ENCODE results near the gene NPBWR2. TPM values are rescaled to one million over a fixed set of nuclear protein-coding genes. Genes with fewer than 3 reads are reported as not detected.
A peak's percentile ranks its signal among the peaks of the same experiment; 100 is the strongest.

NPBWR2 gene
- total RNA-seq, 2 donors from 2014 or later: not detected

DNA sequence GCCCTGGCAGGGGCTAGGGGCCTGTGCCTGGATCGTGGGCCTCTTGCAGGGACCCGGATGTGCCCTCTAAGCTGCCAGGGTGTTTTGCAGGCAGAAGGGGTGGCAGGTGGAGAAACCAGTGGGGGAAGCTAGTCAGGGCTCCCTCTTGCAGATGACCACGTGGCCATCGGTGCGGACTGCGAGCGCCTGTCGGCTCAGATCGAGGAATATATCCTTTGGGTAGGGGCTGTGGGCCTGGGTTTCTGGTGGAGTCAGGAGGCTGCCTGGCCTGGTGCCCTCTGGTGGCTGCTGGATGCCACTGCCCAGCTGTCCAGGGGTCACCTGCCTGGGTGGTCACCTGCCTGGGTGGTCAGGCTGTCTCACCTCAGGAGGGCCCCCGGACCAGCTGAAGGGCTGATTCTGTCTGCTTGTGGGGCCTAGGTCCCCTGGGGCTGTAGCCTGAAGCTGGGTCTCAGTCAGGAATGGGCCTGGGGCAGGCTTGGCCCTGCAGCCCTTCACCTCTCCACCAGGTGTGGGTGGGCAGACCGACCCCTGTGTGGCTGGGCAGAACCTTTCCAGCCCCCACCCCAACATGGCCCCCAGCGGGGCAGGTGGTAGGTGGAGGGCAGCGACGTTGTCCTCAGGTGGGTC, 37.6 kb downstream of the NPBWR2 start:
- H3K4me3 ChIP-seq: no peak overlapping the region
- H3K27me3 ChIP-seq: no peaks in the 10 kb centered on the region
- TF ChIP-seq, protein P1, sequence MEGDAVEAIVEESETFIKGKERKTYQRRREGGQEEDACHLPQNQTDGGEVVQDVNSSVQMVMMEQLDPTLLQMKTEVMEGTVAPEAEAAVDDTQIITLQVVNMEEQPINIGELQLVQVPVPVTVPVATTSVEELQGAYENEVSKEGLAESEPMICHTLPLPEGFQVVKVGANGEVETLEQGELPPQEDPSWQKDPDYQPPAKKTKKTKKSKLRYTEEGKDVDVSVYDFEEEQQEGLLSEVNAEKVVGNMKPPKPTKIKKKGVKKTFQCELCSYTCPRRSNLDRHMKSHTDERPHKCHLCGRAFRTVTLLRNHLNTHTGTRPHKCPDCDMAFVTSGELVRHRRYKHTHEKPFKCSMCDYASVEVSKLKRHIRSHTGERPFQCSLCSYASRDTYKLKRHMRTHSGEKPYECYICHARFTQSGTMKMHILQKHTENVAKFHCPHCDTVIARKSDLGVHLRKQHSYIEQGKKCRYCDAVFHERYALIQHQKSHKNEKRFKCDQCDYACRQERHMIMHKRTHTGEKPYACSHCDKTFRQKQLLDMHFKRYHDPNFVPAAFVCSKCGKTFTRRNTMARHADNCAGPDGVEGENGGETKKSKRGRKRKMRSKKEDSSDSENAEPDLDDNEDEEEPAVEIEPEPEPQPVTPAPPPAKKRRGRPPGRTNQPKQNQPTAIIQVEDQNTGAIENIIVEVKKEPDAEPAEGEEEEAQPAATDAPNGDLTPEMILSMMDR (IDR thresholded peaks at IDR 0.05): peak; percentile 59 to 68
- peaks cover 0 to 10% of the 10 kb centered on the region in 2 donors for H3K4me1 ChIP-seq
- peaks cover 16% of the 10 kb centered on the region for H3K36me3 ChIP-seq
- no peak for DNase-seq (ENCODE audit: low spot score)
- H3K9me3 ChIP-seq: no peaks in the 10 kb centered on the region
- H3K27ac ChIP-seq: no peak overlapping the region

DNA sequence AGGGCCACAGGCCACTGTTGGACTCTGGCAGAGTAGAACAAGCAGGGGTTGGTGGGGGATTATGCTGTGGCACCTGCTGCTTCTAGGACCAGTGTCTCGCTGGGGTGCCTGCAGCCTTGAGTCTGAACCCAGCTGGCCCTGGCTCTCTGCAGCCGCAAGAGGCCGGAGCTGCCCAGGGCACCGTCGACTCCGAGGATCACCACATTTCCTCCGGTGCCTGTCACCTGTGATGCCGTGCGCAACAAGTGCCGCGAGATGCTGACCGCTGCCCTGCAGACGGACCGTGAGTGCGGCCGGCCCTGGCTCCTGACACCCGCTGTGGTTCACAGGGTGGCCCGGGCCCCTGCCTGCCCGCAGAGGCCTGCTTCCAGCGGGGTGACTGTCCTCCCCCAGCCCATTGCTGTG, 38.2 kb downstream of the NPBWR2 start:
- Histone ChIP-seq H3K27ac (no peak overlapping the region), H3K4me1 (peaks cover 0 to 15% of the 10 kb centered on the region in 2 donors), H3K9me3 (no peaks in the 10 kb centered on the region), H3K27me3 (no peaks in the 10 kb centered on the region), H3K36me3 (peaks cover 16% of the 10 kb centered on the region), H3K4me3 (no peak overlapping the region)
- DNase-seq (ENCODE audit: low spot score): no peak
- TF ChIP-seq, protein P1 (IDR thresholded peaks at IDR 0.05): no peak

DNA sequence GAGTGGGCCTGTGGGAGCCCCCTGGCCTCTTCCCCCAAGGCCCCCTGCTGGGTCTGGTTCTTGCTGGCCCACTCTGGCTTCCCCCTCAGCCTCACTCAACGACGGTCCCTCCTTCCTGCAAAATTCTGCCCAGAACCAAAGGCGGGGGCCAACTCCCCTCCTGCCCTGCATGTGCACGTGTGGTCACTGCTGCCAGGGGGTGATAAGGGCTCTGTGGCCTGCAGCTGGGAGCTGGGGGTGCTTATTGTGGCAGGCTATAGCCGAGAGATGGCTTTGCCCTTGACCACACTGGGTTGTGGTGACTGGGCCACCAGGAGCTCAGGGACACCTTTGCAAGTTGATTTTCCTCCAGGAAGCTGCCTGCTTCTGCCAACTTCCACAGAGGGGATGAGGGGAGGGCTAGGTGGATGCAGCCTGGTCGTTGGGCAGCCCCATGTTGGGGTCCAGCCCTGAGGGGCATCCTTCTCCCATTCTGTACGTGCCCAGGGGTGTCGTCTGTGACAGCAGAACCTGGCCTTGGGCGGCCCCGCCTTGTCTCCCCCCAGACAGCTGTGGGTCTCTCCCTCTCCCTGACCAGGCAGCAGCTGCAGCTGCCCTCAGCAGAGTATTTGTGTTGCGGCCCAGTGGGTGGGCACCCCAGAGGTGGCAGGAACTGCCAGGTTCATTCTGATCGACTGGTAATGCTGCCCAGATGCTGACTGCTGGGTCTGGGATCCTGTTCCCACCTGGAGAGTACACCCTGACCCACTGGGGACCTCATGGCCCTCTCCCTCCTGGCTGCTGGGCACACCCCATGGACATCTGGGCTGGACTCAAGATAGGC, 38.8 kb downstream of the NPBWR2 start:
- TF ChIP-seq, protein P1 (IDR thresholded peaks at IDR 0.05): no peak
- no peak overlapping the region for H3K4me3 ChIP-seq
- H3K27ac ChIP-seq: no peak overlapping the region
- no peaks in the 10 kb centered on the region for H3K9me3 ChIP-seq
- H3K36me3 ChIP-seq: peaks cover 10% of the 10 kb centered on the region
- DNase-seq (ENCODE audit: low spot score): no peak
- H3K4me1 ChIP-seq: peaks cover 0 to 21% of the 10 kb centered on the region in 2 donors
- no peaks in the 10 kb centered on the region for H3K27me3 ChIP-seq

DNA sequence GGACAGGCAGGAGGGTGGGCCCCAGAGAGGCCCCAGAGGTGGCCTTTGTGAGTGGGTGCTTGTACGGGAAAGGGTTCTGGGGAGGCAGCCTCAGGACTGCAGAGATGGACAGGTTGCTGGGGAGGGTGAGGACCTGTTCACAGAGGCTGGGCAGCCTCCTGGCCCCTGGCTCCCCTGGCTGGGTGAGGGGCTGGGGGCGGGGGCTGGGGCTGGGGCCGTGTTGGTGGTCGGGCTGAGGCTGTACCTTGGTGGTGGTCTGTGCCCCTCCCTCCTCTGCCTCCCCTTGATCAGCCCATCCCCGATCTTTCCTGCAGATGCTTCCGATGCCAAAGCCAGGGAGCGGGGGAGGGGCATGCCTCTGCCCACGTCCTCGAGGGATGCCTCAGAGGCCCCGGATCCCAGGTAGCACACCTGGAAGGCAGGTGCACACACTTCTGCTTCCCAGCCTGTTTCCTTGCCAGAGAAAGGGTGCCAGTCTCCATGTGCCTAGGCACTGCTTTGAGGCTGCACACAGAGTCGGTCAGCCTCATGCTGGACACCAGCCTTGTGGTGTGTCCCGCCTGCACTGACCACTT, 39.5 kb downstream of the NPBWR2 start:
- no peak overlapping the region for H3K27ac ChIP-seq
- H3K9me3 ChIP-seq: no peaks in the 10 kb centered on the region
- DNase-seq (ENCODE audit: low spot score): no peak
- TF ChIP-seq, protein P1 (IDR thresholded peaks at IDR 0.05): no peak
- no peak overlapping the region for H3K4me3 ChIP-seq
- no peaks in the 10 kb centered on the region for H3K27me3 ChIP-seq
- peaks cover 0 to 25% of the 10 kb centered on the region in 2 donors for H3K4me1 ChIP-seq
- H3K36me3 ChIP-seq: peaks cover 6% of the 10 kb centered on the region

DNA sequence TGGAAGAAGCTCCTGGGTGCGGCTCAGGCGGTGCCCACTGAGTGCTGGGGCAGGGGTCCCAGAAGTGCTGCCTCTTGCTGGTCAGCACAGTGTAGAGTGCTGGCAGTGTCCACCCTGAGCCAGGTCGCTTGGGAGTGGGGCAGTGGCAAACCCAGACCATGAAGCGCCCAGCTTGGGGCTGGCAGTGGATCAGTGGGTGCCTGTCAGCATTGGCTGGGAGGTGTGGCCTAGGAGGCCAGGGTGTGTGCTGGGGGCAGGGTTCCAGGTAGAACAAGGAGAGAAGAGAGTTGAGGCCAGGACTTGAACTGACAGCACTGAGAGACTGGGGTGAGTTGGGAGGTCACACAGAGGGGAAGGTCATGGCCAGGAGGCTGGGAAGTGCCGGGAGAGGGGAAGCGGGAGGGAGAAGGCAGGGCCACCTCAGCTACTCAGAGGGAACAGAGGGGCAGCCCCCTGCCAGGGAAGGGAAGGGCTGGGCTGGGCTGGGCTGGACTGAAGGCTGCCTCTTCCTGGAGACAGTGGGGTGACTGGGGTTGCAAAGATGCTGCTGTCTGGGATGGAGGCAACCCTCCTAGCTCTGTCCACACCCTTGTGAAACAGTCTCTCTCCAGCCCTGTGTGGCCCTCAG, 40.2 kb downstream of the NPBWR2 start:
- peaks cover 0 to 32% of the 10 kb centered on the region in 2 donors for H3K4me1 ChIP-seq
- no peak overlapping the region for H3K27ac ChIP-seq
- H3K9me3 ChIP-seq: no peaks in the 10 kb centered on the region
- no peaks in the 10 kb centered on the region for H3K36me3 ChIP-seq
- no peaks in the 10 kb centered on the region for H3K27me3 ChIP-seq
- no peak for DNase-seq (ENCODE audit: low spot score)
- TF ChIP-seq, protein P1 (IDR thresholded peaks at IDR 0.05): no peak
- no peak overlapping the region for H3K4me3 ChIP-seq
